ENCODE measurements around the gene TF. TPM values are rescaled to one million over a fixed set of nuclear protein-coding genes. Genes with fewer than 3 reads are reported as not detected.

TF gene
- total and polyA plus RNA-seq, 4 donors: 5,045 to 9,659 (median 6,266) TPM

DNA sequence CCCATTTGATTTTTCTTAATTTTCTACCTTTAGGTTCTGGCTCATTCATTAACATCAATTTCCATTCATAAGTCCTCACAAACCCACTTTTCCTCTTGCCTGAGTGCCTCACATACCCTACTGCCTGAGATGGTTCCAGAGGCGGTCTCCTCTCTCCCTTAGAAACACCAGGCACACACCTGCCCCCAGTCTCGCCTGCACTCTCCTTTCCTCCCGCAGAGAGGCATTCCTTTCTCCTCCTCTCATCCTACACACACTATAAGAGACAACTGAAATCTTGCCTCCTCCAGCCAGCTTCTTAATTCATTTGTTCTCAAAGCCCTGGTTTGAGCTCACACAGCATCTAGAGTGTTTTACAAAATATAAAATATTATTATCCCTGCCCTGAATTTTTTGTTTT, 27.5 kb downstream of the TF start:
- Histone ChIP-seq H3K27ac (ENCODE audit: low read depth in 1 of 2, low read length in 2 of 2) (no peak overlapping the region), H3K36me3 (ENCODE audit: control insufficient read depth in 4 of 4, insufficient read depth in 3 of 4, low read depth in 1 of 4, low read length in 3 of 4) (peaks cover 1 to 77% (median 73%) of the 10 kb centered on the region in 4 donors), H3K4me1 (ENCODE audit: control insufficient read depth in 4 of 4, insufficient read depth in 4 of 4, low read length in 3 of 4) (peaks cover 0 to 3% (median 0%) of the 10 kb centered on the region in 4 donors), H3K9me3 (ENCODE audit: control insufficient read depth in 4 of 4, low read length in 3 of 4) (no peaks in the 10 kb centered on the region), H3K27me3 (ENCODE audit: control insufficient read depth in 4 of 4, insufficient read depth in 4 of 4, low read length in 3 of 4) (no peaks in the 10 kb centered on the region), H3K9ac (ENCODE audit: low read depth in 1 of 2, low read length in 2 of 2) (no peak overlapping the region), H3K4me3 (ENCODE audit: low read depth in 1 of 3, low read length in 3 of 3) (no peak overlapping the region)
- TF ChIP-seq TAF1 (conservative IDR thresholded peaks at IDR 0.05): no peak
- peak in 1 of 2 donors; percentile 11 for TF ChIP-seq JUND (IDR thresholded peaks at IDR 0.05)
- 79% methylated on average over 3 of the region's 3 CpGs for WGBS
- no peak for DNase-seq (ENCODE audit: low spot score)

DNA sequence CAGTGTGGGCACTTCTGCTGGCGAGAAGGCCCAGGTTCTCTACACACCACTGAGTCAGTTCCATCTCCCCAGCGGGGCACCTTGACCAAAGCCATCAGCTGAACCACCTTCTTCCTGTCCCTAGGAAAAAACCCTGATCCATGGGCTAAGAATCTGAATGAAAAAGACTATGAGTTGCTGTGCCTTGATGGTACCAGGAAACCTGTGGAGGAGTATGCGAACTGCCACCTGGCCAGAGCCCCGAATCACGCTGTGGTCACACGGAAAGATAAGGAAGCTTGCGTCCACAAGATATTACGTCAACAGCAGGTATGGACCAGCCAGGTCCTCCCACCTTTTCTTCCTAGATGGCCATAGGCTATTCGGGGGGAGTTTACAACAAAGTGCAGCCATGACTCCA, 29.1 kb downstream of the TF start:
- TF ChIP-seq YY1 (IDR thresholded peaks at IDR 0.05): no peak
- no peak for TF ChIP-seq EGR1 (IDR thresholded peaks at IDR 0.05; ENCODE audit: low read depth in 2 of 2)
- TF ChIP-seq, protein P1, sequence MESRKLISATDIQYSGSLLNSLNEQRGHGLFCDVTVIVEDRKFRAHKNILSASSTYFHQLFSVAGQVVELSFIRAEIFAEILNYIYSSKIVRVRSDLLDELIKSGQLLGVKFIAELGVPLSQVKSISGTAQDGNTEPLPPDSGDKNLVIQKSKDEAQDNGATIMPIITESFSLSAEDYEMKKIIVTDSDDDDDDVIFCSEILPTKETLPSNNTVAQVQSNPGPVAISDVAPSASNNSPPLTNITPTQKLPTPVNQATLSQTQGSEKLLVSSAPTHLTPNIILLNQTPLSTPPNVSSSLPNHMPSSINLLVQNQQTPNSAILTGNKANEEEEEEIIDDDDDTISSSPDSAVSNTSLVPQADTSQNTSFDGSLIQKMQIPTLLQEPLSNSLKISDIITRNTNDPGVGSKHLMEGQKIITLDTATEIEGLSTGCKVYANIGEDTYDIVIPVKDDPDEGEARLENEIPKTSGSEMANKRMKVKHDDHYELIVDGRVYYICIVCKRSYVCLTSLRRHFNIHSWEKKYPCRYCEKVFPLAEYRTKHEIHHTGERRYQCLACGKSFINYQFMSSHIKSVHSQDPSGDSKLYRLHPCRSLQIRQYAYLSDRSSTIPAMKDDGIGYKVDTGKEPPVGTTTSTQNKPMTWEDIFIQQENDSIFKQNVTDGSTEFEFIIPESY (IDR thresholded peaks at IDR 0.05): peak; percentile 12
- TF ChIP-seq MAX (IDR thresholded peaks at IDR 0.05): peak; percentile 12
- peak in 1 of 2 donors; percentile 9 for TF ChIP-seq RXRA (IDR thresholded peaks at IDR 0.05)
- no peak overlapping the region for H3K4me3 ChIP-seq (ENCODE audit: low read depth in 1 of 3, low read length in 3 of 3)
- no peak overlapping the region for H3K27ac ChIP-seq (ENCODE audit: low read depth in 1 of 2, low read length in 2 of 2)
- no peaks in the 10 kb centered on the region for H3K9me3 ChIP-seq (ENCODE audit: control insufficient read depth in 4 of 4, low read length in 3 of 4)
- no peaks in the 10 kb centered on the region for H3K27me3 ChIP-seq (ENCODE audit: control insufficient read depth in 4 of 4, insufficient read depth in 4 of 4, low read length in 3 of 4)
- peaks cover 0 to 65% (median 64%) of the 10 kb centered on the region in 4 donors for H3K36me3 ChIP-seq (ENCODE audit: control insufficient read depth in 4 of 4, insufficient read depth in 3 of 4, low read depth in 1 of 4, low read length in 3 of 4)
- DNase-seq (ENCODE audit: low spot score): no peak
- no peak overlapping the region for H3K9ac ChIP-seq (ENCODE audit: low read depth in 1 of 2, low read length in 2 of 2)
- H3K4me1 ChIP-seq (ENCODE audit: control insufficient read depth in 4 of 4, insufficient read depth in 4 of 4, low read length in 3 of 4): peaks cover 0 to 3% (median 0%) of the 10 kb centered on the region in 4 donors
- 52% methylated on average over 9 of the region's 9 CpGs for WGBS

GRCh38 chr3:133775835-133776234, 29.6 kb downstream of the TF start:
- Histone ChIP-seq H3K27me3 (ENCODE audit: control insufficient read depth in 4 of 4, insufficient read depth in 4 of 4, low read length in 3 of 4) (no peaks in the 10 kb centered on the region), H3K9ac (ENCODE audit: low read depth in 1 of 2, low read length in 2 of 2) (no peak overlapping the region), H3K36me3 (ENCODE audit: control insufficient read depth in 4 of 4, insufficient read depth in 3 of 4, low read depth in 1 of 4, low read length in 3 of 4) (peaks cover 0 to 60% (median 59%) of the 10 kb centered on the region in 4 donors), H3K27ac (ENCODE audit: low read depth in 1 of 2, low read length in 2 of 2) (no peak overlapping the region), H3K9me3 (ENCODE audit: control insufficient read depth in 4 of 4, low read length in 3 of 4) (no peaks in the 10 kb centered on the region), H3K4me1 (ENCODE audit: control insufficient read depth in 4 of 4, insufficient read depth in 4 of 4, low read length in 3 of 4) (peaks cover 0 to 3% (median 0%) of the 10 kb centered on the region in 4 donors), H3K4me3 (ENCODE audit: low read depth in 1 of 3, low read length in 3 of 3) (no peak overlapping the region)
- DNase-seq (ENCODE audit: low spot score): no peak
- WGBS: 81% methylated on average over 5 of the region's 5 CpGs
- TF ChIP-seq TAF1 (conservative IDR thresholded peaks at IDR 0.05) (no peak), FOXA1 (IDR thresholded peaks at IDR 0.05) (peak; percentile 6)

DNA sequence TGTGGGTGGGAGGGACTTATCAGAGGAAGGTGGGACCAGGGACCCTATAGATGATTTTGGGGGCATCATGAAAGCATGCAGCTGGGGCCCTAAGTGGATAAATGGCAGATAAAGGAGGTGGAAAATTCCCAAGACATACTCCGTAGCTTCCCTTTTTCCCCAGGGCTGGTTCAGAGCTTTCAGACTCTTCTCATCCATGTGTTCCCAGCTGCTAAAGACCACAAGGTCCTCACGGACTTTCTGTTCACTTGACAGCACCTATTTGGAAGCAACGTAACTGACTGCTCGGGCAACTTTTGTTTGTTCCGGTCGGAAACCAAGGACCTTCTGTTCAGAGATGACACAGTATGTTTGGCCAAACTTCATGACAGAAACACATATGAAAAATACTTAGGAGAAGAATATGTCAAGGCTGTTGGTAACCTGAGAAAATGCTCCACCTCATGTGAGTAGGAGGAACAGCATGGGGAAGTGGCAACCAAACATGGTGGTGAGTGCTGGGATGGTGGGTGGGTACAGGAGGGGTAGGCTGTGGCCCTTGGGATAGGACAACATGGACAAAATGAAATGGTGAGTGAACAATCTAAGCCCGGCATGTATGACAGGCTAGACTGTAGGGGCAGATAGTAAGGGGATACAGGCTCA, 30.7 kb downstream of the TF start:
- no peak for DNase-seq (ENCODE audit: low spot score)
- Histone ChIP-seq H3K4me3 (ENCODE audit: low read depth in 1 of 3, low read length in 3 of 3) (no peak overlapping the region), H3K27me3 (ENCODE audit: control insufficient read depth in 4 of 4, insufficient read depth in 4 of 4, low read length in 3 of 4) (no peaks in the 10 kb centered on the region), H3K36me3 (ENCODE audit: control insufficient read depth in 4 of 4, insufficient read depth in 3 of 4, low read depth in 1 of 4, low read length in 3 of 4) (peaks cover 0 to 59% (median 52%) of the 10 kb centered on the region in 4 donors), H3K4me1 (ENCODE audit: control insufficient read depth in 4 of 4, insufficient read depth in 4 of 4, low read length in 3 of 4) (peaks cover 0 to 3% (median 0%) of the 10 kb centered on the region in 4 donors), H3K9me3 (ENCODE audit: control insufficient read depth in 4 of 4, low read length in 3 of 4) (no peaks in the 10 kb centered on the region), H3K9ac (ENCODE audit: low read depth in 1 of 2, low read length in 2 of 2) (no peak overlapping the region), H3K27ac (ENCODE audit: low read depth in 1 of 2, low read length in 2 of 2) (no peak overlapping the region)
- 65% methylated on average over 7 of the region's 7 CpGs for WGBS
- TF ChIP-seq TAF1 (conservative IDR thresholded peaks at IDR 0.05) (no peak), RAD21 (IDR thresholded peaks at IDR 0.05) (peak in 1 of 2 donors; percentile 22)
